SIG-M5 treated with dmso at 0.1 percent for 504 hours (cell line): ENCODE data around the gene NOD1.
"Not testable (repeated sequence)": the region's sequence is repeated elsewhere in the genome, so short reads cannot be mapped to it uniquely, and the experiment has no call there.

Source experiments
- DNase-seq: peaks from one replicate; lab custom pipeline; 2025; ENCODE audit not compliant: unreplicated experiment; lab: John Stamatoyannopoulos, UW

Gene NOD1

GRCh38 chr7:30505174-30505697 is 26.7 kb upstream of the NOD1 start:
- DNase-seq: peak; percentile 47

- DNase-seq: peak; percentile 98
These were observed 26.0 kb upstream of the NOD1 start, which contains the start of gene GGCT for GRCh38 chr7:30504301-30505173. Gene GGCT (minus strand): TSS chr7:30504829. CDS start chr7:30504709, 120 bp downstream.

GRCh38 chr7:30503274-30504212 is 25.0 kb upstream of the NOD1 start:
- DNase-seq: peak; percentile 13

- peak; percentile 72 for DNase-seq
These were observed 24.1 kb upstream of the NOD1 start for GRCh38 chr7:30502470-30503251.

- DNase-seq: no peak
These were observed 22.7 kb upstream of the NOD1 start for GRCh38 chr7:30501264-30501663.

GRCh38 chr7:30493228-30493627 is 14.6 kb upstream of the NOD1 start:
- no peak for DNase-seq

- no peak for DNase-seq
These were observed 12.8 kb upstream of the NOD1 start for GRCh38 chr7:30491417-30491816.

GRCh38 chr7:30487371-30487770 is 8.8 kb upstream of the NOD1 start:
- DNase-seq: no peak

GRCh38 chr7:30485667-30486066 is 7.1 kb upstream of the NOD1 start:
- DNase-seq: no peak

- DNase-seq: not testable (repeated sequence)
These were observed 2.8 kb upstream of the NOD1 start for GRCh38 chr7:30481416-30481815.

GRCh38 chr7:30479202-30480120 is 877 bp upstream of the NOD1 start:
- no peak for DNase-seq

GRCh38 chr7:30476459-30477145 is 2.0 kb downstream of the NOD1 start:
- peak; percentile 25 for DNase-seq

- no peak for DNase-seq
These were observed 3.0 kb downstream of the NOD1 start for GRCh38 chr7:30475580-30475979.

- DNase-seq: no peak
These were observed 3.7 kb downstream of the NOD1 start for GRCh38 chr7:30474893-30475292.

- no peak for DNase-seq
These were observed 4.1 kb downstream of the NOD1 start for GRCh38 chr7:30474485-30474884.

GRCh38 chr7:30473903-30474302 is 4.7 kb downstream of the NOD1 start:
- no peak for DNase-seq

GRCh38 chr7:30472784-30473775 is 5.5 kb downstream of the NOD1 start:
- no peak for DNase-seq
